ENCODE results near the gene XRCC5.

- TF ChIP-seq CTCF (IDR thresholded peaks at IDR 0.05) (no peak), POLR2A (IDR thresholded peaks at IDR 0.05) (no peak)
Measured at GRCh38 chr2:216170076-216170763, 61.1 kb downstream of the XRCC5 start.
